ENCODE data around the gene CRLF2.
"Not testable (repeated sequence)": the region's sequence is repeated elsewhere in the genome, so short reads cannot be mapped to it uniquely, and the experiment has no call there.

Gene CRLF2

GRCh38 chrX:1215123-1215823 lies 2.8 kb upstream of the CRLF2 start:
- no peak for DNase-seq (ENCODE audit: low read depth in 3 of 3, low spot score in 1 of 3)

- no peak for DNase-seq (ENCODE audit: low read depth in 3 of 3, low spot score in 1 of 3)
Measured at GRCh38 chrX:1213971-1214370, 1.5 kb upstream of the CRLF2 start.

- DNase-seq (ENCODE audit: low read depth in 3 of 3, low spot score in 1 of 3), result no peak
Measured at GRCh38 chrX:1210844-1211243, 1.6 kb downstream of the CRLF2 start.

GRCh38 chrX:1207496-1208025 lies 4.9 kb downstream of the CRLF2 start:
- DNase-seq (ENCODE audit: low read depth in 3 of 3, low spot score in 1 of 3), result no peak

DNA sequence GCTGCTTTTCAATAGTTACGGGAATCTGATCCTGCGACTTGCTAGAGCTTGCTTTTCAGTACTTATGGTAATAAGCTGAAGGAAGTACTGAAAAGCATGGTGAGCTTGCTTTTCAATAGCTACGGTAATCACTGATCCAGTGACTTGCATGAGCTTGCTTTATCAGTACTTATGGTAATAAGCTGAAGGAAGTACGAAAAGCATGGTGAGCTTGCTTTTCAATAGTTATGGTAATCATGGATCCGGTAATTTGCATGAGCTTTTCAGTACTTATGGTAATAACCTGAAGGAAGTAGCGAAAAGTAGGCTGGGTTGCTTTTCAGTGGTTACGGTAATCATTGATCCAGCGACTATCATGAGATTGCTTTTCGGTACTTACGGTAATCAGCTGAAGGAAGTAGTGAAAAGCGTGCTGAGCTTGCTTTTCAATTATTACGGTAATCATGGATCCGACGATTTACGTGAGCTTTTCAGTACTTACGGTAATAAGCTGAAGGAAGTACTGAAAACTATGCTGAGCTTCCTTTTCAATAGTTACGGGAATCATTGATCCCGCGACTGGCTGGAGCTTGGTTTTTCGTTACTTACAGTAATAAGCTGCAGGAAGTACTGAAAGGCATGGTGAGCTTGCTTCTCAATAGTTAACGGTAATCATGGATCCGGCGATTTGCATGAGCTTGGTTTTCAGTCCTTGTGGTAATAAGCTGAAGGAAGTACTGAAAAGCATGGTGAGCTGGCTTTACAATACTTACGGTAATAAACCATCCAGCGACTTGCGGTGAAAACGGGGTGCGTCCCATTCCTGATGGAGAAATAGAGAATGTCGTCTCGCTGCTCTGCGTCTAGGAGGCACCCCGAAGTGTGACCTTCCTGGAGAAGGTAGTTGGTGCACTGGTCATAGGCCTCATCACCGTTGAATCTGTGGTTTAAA lies 6.5 kb downstream of the CRLF2 start:
- DNase-seq (ENCODE audit: low read depth in 3 of 3, low spot score in 1 of 3), result no peak

DNA sequence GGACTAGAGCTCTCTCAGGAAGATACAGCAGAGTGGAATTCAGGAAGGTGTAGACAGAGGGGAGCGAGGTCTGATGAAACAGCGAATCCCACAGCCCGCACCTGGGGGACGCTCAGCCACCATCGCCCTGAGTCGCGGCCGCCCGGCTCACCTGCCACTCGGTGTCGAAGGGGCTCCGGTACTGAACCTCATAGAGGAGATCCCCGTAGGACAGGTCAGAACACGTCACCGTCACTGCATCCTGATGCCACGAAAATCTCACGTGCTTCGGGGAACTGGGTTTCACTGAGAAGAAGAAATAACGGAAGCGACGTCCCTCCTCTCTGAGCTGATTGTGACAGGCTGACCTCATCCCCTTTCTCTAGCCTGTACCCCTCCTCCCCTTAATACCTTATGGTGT lies 10.2 kb downstream of the CRLF2 start:
- no peak for DNase-seq (ENCODE audit: low read depth in 3 of 3, low spot score in 1 of 3)

DNA sequence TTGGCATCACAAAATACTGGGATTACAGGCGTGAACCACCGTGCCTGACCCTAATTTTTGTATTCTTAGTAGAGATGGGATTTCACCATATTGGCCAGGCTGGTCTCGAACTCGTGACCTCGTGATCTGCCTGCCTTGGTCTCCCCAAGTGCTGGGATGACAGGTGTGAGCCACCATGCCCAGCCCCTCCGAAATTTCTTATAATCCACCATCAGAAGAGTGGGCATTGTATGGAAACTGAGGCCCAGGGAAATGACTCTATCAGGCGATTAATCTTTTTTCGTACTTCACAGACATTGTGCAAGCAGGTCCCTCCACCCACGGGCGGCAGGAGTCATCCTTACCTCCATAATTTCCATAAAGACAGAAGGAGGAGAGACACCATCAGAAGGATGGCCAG lies 16.0 kb downstream of the CRLF2 start:
- DNase-seq (ENCODE audit: low read depth in 3 of 3, low spot score in 1 of 3), result no peak

- not testable (repeated sequence) for DNase-seq (ENCODE audit: low read depth in 3 of 3, low spot score in 1 of 3)
Measured at GRCh38 chrX:1192196-1192595, 20.3 kb downstream of the CRLF2 start.

DNA sequence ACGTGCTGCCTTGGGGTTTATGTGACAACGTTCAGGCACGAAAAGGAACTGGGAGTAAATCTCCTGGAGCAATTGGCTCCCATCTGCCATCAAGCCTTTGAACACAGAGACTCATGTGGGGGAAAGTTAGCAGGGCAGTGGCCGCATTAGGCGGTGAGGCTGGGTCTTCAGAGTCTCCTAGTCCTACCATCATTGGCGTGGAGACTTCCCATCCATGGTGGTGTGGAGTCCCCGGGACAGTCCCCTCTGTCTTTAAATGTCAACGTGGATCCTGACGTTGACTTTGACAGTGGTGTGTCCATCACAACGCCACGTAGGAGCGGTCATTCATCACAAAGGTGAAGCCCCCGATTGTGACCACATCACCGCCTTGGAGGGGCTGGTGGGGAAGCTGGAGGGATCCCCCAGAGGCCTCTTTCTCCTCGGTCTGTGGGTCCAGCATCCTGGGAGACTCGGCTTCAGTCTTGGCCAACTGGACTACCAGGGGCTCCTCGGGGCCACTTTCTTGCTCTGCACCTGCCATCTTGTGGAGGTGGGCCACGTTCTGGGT lies 21.8 kb downstream of the CRLF2 start:
- DNase-seq (ENCODE audit: low read depth in 3 of 3, low spot score in 1 of 3), result no peak

DNA sequence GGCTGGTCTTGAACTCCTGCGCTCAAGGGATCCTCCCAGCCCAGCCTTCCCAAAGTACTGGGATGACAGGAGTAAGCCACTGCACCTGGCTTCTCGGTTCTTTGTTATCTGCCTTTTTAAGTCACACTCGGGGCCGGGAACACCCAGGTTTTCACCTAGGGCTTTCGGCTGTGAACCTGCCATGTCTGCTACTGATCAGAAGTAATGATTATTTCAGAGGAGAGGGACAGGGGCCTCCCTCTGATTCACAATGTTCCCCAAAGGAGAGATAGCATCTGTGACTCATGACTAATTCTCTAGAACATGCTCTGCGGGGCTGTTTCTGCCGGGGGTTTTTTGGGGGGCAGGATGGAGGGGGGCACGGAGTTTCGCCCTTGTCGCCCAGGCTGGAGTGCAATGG lies 26.9 kb downstream of the CRLF2 start:
- no peak for DNase-seq (ENCODE audit: low read depth in 3 of 3, low spot score in 1 of 3)

DNA sequence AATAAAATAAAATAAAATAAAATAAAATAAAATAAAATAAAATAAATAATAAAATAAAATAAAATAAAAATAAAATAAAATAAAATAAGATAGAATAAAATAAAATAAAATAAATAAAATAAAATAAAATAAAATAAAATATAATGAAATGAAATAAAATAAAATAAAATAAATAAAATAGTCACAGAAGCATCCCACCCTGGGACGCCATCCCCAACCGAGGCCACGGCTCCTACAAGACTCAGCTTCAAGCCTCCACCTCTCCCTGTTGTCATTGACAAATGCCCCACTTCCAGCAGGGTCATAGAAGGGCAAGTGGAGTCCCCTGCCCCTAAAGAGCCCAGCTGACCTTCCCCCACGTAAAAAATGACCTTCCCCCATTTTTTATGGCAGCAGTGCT lies 30.2 kb downstream of the CRLF2 start:
- DNase-seq (ENCODE audit: low read depth in 3 of 3, low spot score in 1 of 3), result no peak

DNA sequence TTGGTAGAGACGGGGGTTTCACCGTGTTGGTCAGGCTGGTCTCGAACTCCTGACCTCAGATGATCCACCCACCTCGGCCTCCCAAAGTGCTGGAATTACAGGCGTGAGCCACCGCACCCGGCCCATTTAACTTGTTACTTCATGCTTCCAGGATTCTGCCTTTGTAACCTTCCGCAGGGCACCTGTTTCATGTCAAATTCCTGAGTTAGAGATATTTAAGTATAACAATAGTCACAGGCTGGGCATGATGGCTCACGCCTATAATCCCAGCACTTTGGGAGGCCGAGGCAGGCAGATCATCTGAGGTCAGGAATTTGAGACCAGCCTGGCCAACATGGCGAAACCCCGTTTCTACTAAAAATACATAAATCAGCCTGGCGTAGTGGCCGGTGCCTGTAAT lies 30.8 kb downstream of the CRLF2 start:
- not testable (repeated sequence) for DNase-seq (ENCODE audit: low read depth in 3 of 3, low spot score in 1 of 3)

- DNase-seq (ENCODE audit: low read depth in 3 of 3, low spot score in 1 of 3), result no peak
Measured at GRCh38 chrX:1181170-1181569, 31.3 kb downstream of the CRLF2 start.

DNA sequence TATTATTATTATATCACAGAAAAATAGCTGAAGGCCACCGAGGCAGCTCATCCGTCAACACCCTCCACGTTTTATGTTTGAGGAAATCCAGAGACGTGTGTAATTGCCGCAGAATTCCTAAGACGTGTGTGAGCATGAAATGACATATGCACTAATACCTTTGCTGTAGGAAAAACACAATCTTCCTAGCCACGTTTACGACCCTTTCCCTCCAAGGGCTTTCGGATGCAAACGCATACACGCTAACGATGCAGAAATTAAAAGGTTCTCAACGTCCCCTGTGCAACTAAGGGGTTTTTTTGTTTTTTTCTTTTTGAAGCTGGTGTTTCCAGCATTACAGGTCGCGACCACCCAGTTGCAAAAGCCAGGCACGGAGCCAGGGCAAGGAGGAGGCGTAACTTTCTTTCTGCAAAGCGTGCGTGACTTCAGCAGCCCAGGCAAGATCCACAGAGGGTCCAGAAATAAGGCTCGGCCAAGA lies 33.8 kb downstream of the CRLF2 start:
- no peak for DNase-seq (ENCODE audit: low read depth in 3 of 3, low spot score in 1 of 3)

DNA sequence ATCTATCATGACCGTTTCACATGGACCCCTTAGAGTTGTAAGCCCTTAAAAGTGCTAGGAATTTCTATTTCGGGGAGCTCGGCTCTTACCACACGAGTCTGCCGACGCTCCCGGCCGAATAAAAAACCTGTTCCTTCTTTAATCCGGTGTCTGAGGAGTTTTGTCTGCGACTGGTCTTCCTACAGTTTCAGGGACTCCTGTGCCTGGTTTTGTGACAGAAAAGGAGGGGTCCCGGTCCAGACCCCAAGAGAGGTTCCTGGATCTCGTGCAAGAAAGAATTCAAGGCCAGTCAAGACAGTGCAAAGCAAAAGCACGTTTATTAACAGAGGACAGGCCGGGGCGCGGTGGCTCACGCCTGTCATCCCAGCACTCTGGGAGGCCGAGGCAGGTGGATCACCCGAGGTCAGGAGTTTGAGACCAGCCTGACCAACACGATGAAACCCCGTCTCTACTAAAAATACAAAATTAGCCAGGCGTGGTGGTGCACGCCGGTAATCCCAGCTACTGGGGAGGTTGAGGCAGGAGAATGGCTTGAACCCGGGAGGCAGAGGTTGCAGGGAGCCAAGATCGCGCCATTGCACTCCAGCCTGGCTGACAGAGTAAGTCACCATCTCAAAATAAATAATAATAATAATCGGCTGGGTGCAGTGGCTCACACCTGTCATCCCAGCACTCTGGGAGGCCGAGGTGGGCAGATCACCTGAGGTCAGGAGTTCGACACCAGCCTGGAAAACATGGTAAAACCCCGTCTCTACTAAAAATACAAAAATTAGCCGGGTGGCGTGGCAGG lies 35.7 kb downstream of the CRLF2 start:
- DNase-seq (ENCODE audit: low read depth in 3 of 3, low spot score in 1 of 3), result not testable (repeated sequence)

- DNase-seq (ENCODE audit: low read depth in 3 of 3, low spot score in 1 of 3), result not testable (repeated sequence)
Measured at GRCh38 chrX:1174609-1175545, 37.6 kb downstream of the CRLF2 start.

- DNase-seq (ENCODE audit: low read depth in 3 of 3, low spot score in 1 of 3), result not testable (repeated sequence)
Measured at GRCh38 chrX:1173435-1173834, 39.0 kb downstream of the CRLF2 start.

GRCh38 chrX:1172496-1172895 lies 40.0 kb downstream of the CRLF2 start:
- DNase-seq (ENCODE audit: low read depth in 3 of 3, low spot score in 1 of 3), result no peak

- not testable (repeated sequence) for DNase-seq (ENCODE audit: low read depth in 3 of 3, low spot score in 1 of 3)
Measured at GRCh38 chrX:1171915-1172314, 40.5 kb downstream of the CRLF2 start.

DNA sequence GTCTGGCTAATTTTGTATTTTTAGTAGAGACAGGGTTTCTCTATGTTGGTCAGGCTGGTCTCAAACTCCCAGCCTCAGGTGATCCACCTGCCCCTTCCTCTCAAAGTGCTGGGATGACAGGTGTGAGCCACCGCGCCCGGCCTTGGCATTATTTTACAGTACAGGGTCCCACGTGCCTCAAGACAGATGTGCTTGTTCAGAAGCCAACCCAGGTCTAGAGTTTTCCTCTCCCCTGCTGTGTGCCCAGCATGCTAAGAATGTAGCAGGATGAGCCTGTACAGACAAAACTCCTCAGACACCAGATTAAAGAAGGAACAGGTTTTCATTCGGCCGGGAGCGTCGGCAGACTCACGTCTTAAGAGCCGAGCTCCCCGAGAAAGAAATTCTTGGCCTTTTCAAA lies 42.2 kb downstream of the CRLF2 start:
- DNase-seq (ENCODE audit: low read depth in 3 of 3, low spot score in 1 of 3), result no peak

All from stimulated activated CD4-positive, alpha-beta T cell treated with anti-CD3 and anti-CD28 coated beads, TNF-alpha, amount 100 ng/mL, for 1 hour (primary cell).